Endothelial cell of umbilical vein (primary cell): ENCODE measurements around the gene CNTN2. TPM values are rescaled to one million over a fixed set of nuclear protein-coding genes. Genes with fewer than 3 reads are reported as not detected.

Source experiments
- BruUV-seq: library from RNA; stranded (reverse); fragments of 400-500 nt; replicated peaks from 2 replicates; lab custom pipeline; 2021; lab: Mats Ljungman, UMichigan
- CTCF ChIA-PET: fragments of 300-600, 350-600 bp; sonication (Branson Sonifier 250); formaldehyde crosslinking; loops from one replicate; lab custom pipeline; 2021; ENCODE audit warnings: antibody characterized with exemption, inconsistent platforms; lab: Charles Lee
- POLR2A ChIA-PET: fragments of 300-600, 350-600 bp; sonication (Branson Sonifier 250); formaldehyde crosslinking; loops from one replicate; lab custom pipeline; 2021; ENCODE audit warnings: antibody characterized with exemption, inconsistent platforms; lab: Charles Lee
- DNase-seq: peaks from one replicate; pipeline ENCODE4 v3.0.0-alpha.2; 2011; ENCODE audit warnings: low read depth, low spot score
- FAIRE-seq: peaks from 2 replicates; lab custom pipeline; 2011; peaks lifted over from hg19 to GRCh38; lab: Jason Lieb, UNC
- H2AFZ ChIP-seq: 2 replicates; pipeline ENCODE4 v1.6.0; 2012; ENCODE audit warnings: low read depth, low read length, control low read depth, inconsistent platforms
- H3K27ac ChIP-seq: 2 replicates; pipeline ENCODE4 v1.5.1; 2011; ENCODE audit warnings: low read depth, mild to moderate bottlenecking, control low read depth, low read length, moderate library complexity; ENCODE audit not compliant: insufficient read depth
- H3K27me3 ChIP-seq, 2 experiments: 2 replicates each; pipeline versions ENCODE4 v1.6.0 to v1.6.1; 2011; ENCODE audit warnings: low read length in 2 of 2, mixed read lengths in 1 of 2; ENCODE audit not compliant: control insufficient read depth in 2 of 2, insufficient read depth in 2 of 2
- H3K36me3 ChIP-seq, 2 experiments: 2 replicates in 1 of 2; 3 replicates in 1 of 2; pipeline ENCODE4 v1.5.1; 2011; ENCODE audit warnings: low read length in 2 of 2, mild to moderate bottlenecking in 1 of 2, moderate library complexity in 1 of 2; ENCODE audit not compliant: control insufficient read depth in 2 of 2, insufficient read depth in 2 of 2; ENCODE audit errors: extremely low read depth in 1 of 2
- H3K4me1 ChIP-seq: 3 replicates; pipeline ENCODE4 v1.5.1; 2011; ENCODE audit warnings: mild to moderate bottlenecking, low read length; ENCODE audit not compliant: control insufficient read depth, insufficient read depth; ENCODE audit errors: extremely low read depth
- H3K4me2 ChIP-seq: 2 replicates; pipeline ENCODE4 v1.6.1; 2011; ENCODE audit warnings: low read length, control low read depth, mixed read lengths; ENCODE audit not compliant: insufficient read depth
- H3K4me3 ChIP-seq, 3 experiments: fragments of 200-600 bp in 1 of 3; sonication (generic), shearing (Covaris generic) in 1 of 3; replicated peaks in 1 of 3; 2 replicates each; pipeline ENCODE4 v1.5.1; 2011 to 2016; ENCODE audit warnings: control low read depth in 3 of 3, low read length in 3 of 3, mild to moderate bottlenecking in 2 of 3, inconsistent platforms in 1 of 3, low read depth in 1 of 3, moderate library complexity in 1 of 3; ENCODE audit not compliant: insufficient read depth in 1 of 3
- H3K79me2 ChIP-seq: 2 replicates; pipeline ENCODE4 v1.6.0; 2012; ENCODE audit warnings: low read length, inconsistent platforms; ENCODE audit not compliant: control insufficient read depth, insufficient read depth
- H3K9ac ChIP-seq: replicated peaks from 2 replicates; pipeline ENCODE3; 2011; ENCODE audit warnings: low read length, control low read depth; ENCODE audit not compliant: insufficient read depth; ENCODE audit errors: extremely low read depth
- H3K9me1 ChIP-seq: replicated peaks from 3 replicates; pipeline ENCODE4 v1.6.0; 2011; ENCODE audit warnings: mild to moderate bottlenecking, low read length; ENCODE audit not compliant: control insufficient read depth, insufficient read depth; ENCODE audit errors: extremely low read depth
- H3K9me3 ChIP-seq: replicated peaks from 2 replicates; pipeline ENCODE4 v1.5.1; 2012; ENCODE audit warnings: low read length, inconsistent platforms; ENCODE audit not compliant: control insufficient read depth, insufficient read depth
- H4K20me1 ChIP-seq: replicated peaks from 2 replicates; pipeline ENCODE3; 2011; ENCODE audit warnings: mild to moderate bottlenecking, low read length; ENCODE audit not compliant: control insufficient read depth, insufficient read depth; ENCODE audit errors: extremely low read depth
- CTCF ChIP-seq, 2 donors: IDR thresholded peaks; 1 replicate in 1 of 2; 2 replicates in 1 of 2; pipeline ENCODE4 v1.5.1; 2011; ENCODE audit warnings: low read length in 2 of 2, mild to moderate bottlenecking in 2 of 2, moderate library complexity in 2 of 2, control low read depth in 1 of 2, inconsistent platforms in 1 of 2, low read depth in 1 of 2; ENCODE audit not compliant: insufficient read depth in 1 of 2; ENCODE audit errors: extremely low read depth in 1 of 2
- EZH2 ChIP-seq: IDR thresholded peaks from 2 replicates; pipeline ENCODE4 v1.6.1; 2012; ENCODE audit warnings: borderline replicate concordance, low read depth, mild to moderate bottlenecking, moderate library complexity, low read length, inconsistent platforms; ENCODE audit not compliant: severe bottlenecking
- FOS ChIP-seq: IDR thresholded peaks from 2 replicates; pipeline ENCODE4 v1.6.1; 2011; ENCODE audit warnings: mild to moderate bottlenecking, low read length, moderate library complexity, borderline replicate concordance; ENCODE audit not compliant: insufficient read depth
- GATA2 ChIP-seq: IDR thresholded peaks from 2 replicates; pipeline ENCODE4 v1.7.0; 2011; ENCODE audit warnings: low read depth, mild to moderate bottlenecking, moderate library complexity, mixed read lengths, low read length; ENCODE audit not compliant: insufficient read length, insufficient read depth
- JUN ChIP-seq: IDR thresholded peaks from 2 replicates; pipeline ENCODE4 v1.6.1; 2011; ENCODE audit warnings: borderline replicate concordance, low read depth; ENCODE audit not compliant: insufficient read length, insufficient read depth
- MYC ChIP-seq: IDR thresholded peaks from one replicate; pipeline ENCODE4 v1.6.1; 2011; ENCODE audit warnings: mild to moderate bottlenecking, low read depth, low read length
- POLR2A ChIP-seq: IDR thresholded peaks from 2 replicates; pipeline ENCODE4 v1.6.1; 2012; ENCODE audit warnings: low read depth, mild to moderate bottlenecking, control low read depth, low read length
- POLR2AphosphoS5 ChIP-seq: IDR thresholded peaks from 2 replicates; pipeline ENCODE4 v1.6.1; 2012; ENCODE audit warnings: low read depth, mild to moderate bottlenecking, control low read depth, low read length, moderate library complexity; ENCODE audit not compliant: insufficient read depth
- dilution Hi-C: fragments of 300-500 bp; cut with MboI; formaldehyde crosslinking; loops from one replicate; pipeline ENCODE4 v1.15.0; 2019; ENCODE audit warnings: low sequenced_read_pairs; ENCODE audit not compliant: extremely low pct_ligation_motif_present
- intact Hi-C: fragments of 100-400 bp; cut with micrococcal nuclease; formaldehyde crosslinking; loops from one replicate; pipeline ENCODE4 v1.10.0; 2022
- polyA plus RNA-seq, 4 experiments: library from polyadenylated mRNA; depleted of rRNA in 3 of 4; stranded (reverse) in 3 of 4; unstranded in 1 of 4; fragments of >200 nt; gene quantifications; 2 replicates each; pipeline versions ENCODE4 v1.2.1 to v1.2.3, GENCODE V29; 2011 to 2012; ENCODE audit warnings: missing spikeins in 1 of 4
- total RNA-seq: library from RNA; stranded (reverse); gene quantifications from 2 replicates; pipeline ENCODE4 v1.2.3, GENCODE V29; 2021
- TF ChIP-seq, protein P1 (sequence below): IDR thresholded peaks from 2 replicates; pipeline ENCODE4 v1.6.1; 2011; ENCODE audit not compliant: insufficient read depth, insufficient read length

The CNTN2 gene
- total and polyA plus RNA-seq, 2 donors (not counting 3 experiments of a cell fraction or from before 2014, with no cell fraction given), result not detected

GRCh38 chr1:204994086-204994862 is 48.7 kb upstream of the CNTN2 start:
- intact Hi-C loops, result no loop called here
- Histone ChIP-seq H3K79me2 (no peaks in the 10 kb centered on the region), H3K4me2 (no peak overlapping the region), H3K4me1 (no peaks in the 10 kb centered on the region), H3K36me3 (no peaks in the 10 kb centered on the region), H3K9me1 (no peaks in the 10 kb centered on the region), H3K27ac (no peak overlapping the region), H3K27me3 (peaks cover 0 to 12% of the 10 kb centered on the region in 2 experiments), H3K4me3 (no peak overlapping the region), H2AFZ (no peak overlapping the region), H3K9me3 (no peaks in the 10 kb centered on the region), H4K20me1 (no peaks in the 10 kb centered on the region), H3K9ac (no peak overlapping the region)
- TF ChIP-seq MYC, result no peak
- ChIA-PET CTCF (interaction anchor here (0.7 to 6.2 kb wide), 4 partner anchors 10 to 264 kb away, joined by 3 to 86 read pairs (median 4); no protein-coding TSS in a partner anchor), POLR2A (no interaction called here)
- no TSS peak for BruUV-seq
- no peak for FAIRE-seq
- dilution Hi-C loops, result no loop called here
- DNase-seq, result no peak

GRCh38 chr1:204996981-204997380 is 46.0 kb upstream of the CNTN2 start:
- no TSS peak for BruUV-seq
- no peaks in the 10 kb centered on the region for H3K79me2 ChIP-seq
- H3K27ac ChIP-seq, result no peak overlapping the region
- H3K4me3 ChIP-seq, result no peak overlapping the region
- FAIRE-seq, result no peak
- no peak for TF ChIP-seq POLR2A
- no peak for TF ChIP-seq MYC
- TF ChIP-seq GATA2, result no peak
- TF ChIP-seq JUN, result no peak
- TF ChIP-seq FOS, result no peak
- no peak for TF ChIP-seq POLR2AphosphoS5
- no peak for TF ChIP-seq EZH2
- TF ChIP-seq, protein P1, sequence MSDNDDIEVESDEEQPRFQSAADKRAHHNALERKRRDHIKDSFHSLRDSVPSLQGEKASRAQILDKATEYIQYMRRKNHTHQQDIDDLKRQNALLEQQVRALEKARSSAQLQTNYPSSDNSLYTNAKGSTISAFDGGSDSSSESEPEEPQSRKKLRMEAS, result no peak
- TF ChIP-seq CTCF (IDR thresholded peaks at IDR 0.05; ENCODE audit: extremely low read depth in 1 of 2, insufficient read depth in 1 of 2, low read depth in 1 of 2, low read length in 2 of 2), result no peak
- H3K9ac ChIP-seq, result no peak overlapping the region
- no peaks in the 10 kb centered on the region for H3K36me3 ChIP-seq
- H3K4me1 ChIP-seq, result no peaks in the 10 kb centered on the region
- H2AFZ ChIP-seq, result no peak overlapping the region
- ChIA-PET POLR2A (no interaction called here), CTCF (interaction anchor here (3.7 kb wide), 1 partner anchor 65 kb away, joined by 30 read pairs; no protein-coding TSS in a partner anchor)
- dilution Hi-C loops (no loop called here), intact Hi-C loops (no loop called here)
- H3K9me1 ChIP-seq, result no peaks in the 10 kb centered on the region
- no peak overlapping the region for H3K4me2 ChIP-seq
- no peaks in the 10 kb centered on the region for H3K9me3 ChIP-seq
- H3K27me3 ChIP-seq, result peaks cover 0 to 2% of the 10 kb centered on the region in 2 experiments
- H4K20me1 ChIP-seq, result no peaks in the 10 kb centered on the region
- DNase-seq, result no peak
